ENCODE results near the gene LIN52. TPM values are rescaled to one million over a fixed set of nuclear protein-coding genes. Genes with fewer than 3 reads are reported as not detected.

LIN52 gene
- total RNA-seq, 3 donors from 2014 or later: 4.1 to 9.0 (median 7.4) TPM

DNA sequence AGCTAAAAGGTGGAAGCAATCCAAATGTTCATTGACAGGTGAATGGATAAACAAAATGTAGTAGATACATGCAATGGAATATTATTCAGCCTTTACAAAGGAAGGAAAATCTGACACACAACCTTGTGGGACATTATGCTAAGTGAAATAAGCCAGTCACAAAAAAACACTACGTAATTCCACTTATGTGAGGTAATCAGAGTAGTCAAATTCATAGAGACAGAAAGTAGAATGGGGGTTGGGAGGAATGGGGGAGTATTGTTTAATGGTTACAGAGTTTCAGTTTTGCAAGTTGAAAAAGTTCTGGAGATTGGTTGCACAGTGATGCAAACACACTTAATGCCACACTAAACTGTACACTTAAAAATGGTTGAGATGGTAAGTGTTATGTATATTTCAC is 62.8 kb downstream of the LIN52 start:
- Histone ChIP-seq H3K9me3 (no peaks in the 10 kb centered on the region), H3K4me1 (ENCODE audit: low read depth) (no peaks in the 10 kb centered on the region), H3K36me3 (ENCODE audit: low read depth) (no peaks in the 10 kb centered on the region), H3K4me3 (no peak overlapping the region)
- TF ChIP-seq, protein P1, sequence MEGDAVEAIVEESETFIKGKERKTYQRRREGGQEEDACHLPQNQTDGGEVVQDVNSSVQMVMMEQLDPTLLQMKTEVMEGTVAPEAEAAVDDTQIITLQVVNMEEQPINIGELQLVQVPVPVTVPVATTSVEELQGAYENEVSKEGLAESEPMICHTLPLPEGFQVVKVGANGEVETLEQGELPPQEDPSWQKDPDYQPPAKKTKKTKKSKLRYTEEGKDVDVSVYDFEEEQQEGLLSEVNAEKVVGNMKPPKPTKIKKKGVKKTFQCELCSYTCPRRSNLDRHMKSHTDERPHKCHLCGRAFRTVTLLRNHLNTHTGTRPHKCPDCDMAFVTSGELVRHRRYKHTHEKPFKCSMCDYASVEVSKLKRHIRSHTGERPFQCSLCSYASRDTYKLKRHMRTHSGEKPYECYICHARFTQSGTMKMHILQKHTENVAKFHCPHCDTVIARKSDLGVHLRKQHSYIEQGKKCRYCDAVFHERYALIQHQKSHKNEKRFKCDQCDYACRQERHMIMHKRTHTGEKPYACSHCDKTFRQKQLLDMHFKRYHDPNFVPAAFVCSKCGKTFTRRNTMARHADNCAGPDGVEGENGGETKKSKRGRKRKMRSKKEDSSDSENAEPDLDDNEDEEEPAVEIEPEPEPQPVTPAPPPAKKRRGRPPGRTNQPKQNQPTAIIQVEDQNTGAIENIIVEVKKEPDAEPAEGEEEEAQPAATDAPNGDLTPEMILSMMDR (IDR thresholded peaks at IDR 0.05): no peak
- no peak for ATAC-seq
- no peak for DNase-seq
- intact Hi-C loops (cut with DNase I, micrococcal nuclease): no loop called here

DNA sequence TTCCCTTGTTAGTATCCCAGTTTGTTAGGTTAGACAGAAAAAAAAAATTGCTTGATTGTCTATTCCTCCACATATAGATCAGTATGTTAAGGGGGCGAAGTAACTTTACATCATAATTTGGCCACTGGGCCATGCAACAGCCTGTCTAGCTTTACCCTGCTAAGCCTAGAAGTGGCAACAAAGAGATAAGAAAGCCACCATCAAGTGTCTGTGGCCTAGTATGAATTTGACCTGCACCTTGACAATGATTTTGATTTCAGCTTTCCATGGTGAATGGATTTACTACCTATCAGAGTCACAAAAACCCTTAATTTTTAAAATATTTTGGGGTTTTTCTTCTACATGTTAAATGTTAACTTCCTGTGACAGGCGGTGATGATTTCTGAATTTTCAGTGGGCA is 63.9 kb downstream of the LIN52 start:
- H3K4me1 ChIP-seq (ENCODE audit: low read depth): no peaks in the 10 kb centered on the region
- no peak for DNase-seq
- TF ChIP-seq, protein P1 (IDR thresholded peaks at IDR 0.05): no peak
- no peak overlapping the region for H3K4me3 ChIP-seq
- H3K9me3 ChIP-seq: no peaks in the 10 kb centered on the region
- no peaks in the 10 kb centered on the region for H3K36me3 ChIP-seq (ENCODE audit: low read depth)
- ATAC-seq: no peak
- intact Hi-C loops (cut with DNase I, micrococcal nuclease): no loop called here

DNA sequence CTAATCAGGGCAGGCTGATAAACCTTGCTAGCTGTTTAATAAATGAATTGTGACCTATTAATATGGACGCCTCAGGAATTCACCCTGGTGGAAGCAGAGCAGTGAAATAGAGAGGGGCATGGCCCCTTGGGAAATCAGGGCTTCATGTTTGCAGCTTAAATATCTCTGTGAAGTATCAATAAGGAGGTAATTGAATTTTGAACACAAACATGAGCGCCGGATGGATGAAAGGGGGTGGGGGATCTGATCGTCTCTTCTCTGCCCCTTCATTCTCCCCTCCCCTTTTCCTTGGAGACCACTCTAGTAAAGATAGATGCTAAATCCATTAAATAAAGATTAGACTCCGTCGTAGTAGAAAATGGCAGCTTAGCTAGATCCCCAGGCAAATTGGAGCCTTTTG is 70.5 kb downstream of the LIN52 start:
- DNase-seq: no peak
- no peaks in the 10 kb centered on the region for H3K9me3 ChIP-seq
- no peak overlapping the region for H3K4me3 ChIP-seq
- ATAC-seq: no peak
- intact Hi-C loops (cut with DNase I, micrococcal nuclease): no loop called here
- no peaks in the 10 kb centered on the region for H3K4me1 ChIP-seq (ENCODE audit: low read depth)
- H3K36me3 ChIP-seq (ENCODE audit: low read depth): no peaks in the 10 kb centered on the region
- TF ChIP-seq, protein P1 (IDR thresholded peaks at IDR 0.05): no peak

DNA sequence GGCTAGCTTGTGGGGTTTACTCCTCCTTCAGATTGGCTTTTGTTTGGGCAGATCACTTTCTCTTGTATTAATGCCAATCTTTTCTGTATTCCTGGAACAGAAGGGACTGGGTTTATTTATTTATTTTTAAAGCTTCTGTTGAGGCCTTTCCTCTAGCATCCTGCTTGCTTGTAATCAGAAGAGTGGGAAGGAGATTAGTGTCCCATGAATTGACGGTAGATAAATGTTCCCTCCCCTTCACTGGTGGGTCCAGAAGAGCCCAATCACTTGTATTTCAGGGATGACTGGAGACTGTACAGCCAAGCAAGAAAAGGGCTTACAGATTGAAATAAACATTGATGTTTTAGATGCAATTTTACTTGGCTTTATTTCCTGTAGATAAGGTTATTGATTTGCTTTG is 71.0 kb downstream of the LIN52 start:
- ATAC-seq (no peak), DNase-seq (no peak)
- H3K4me1 ChIP-seq (ENCODE audit: low read depth): no peaks in the 10 kb centered on the region
- no peaks in the 10 kb centered on the region for H3K9me3 ChIP-seq
- no peaks in the 10 kb centered on the region for H3K36me3 ChIP-seq (ENCODE audit: low read depth)
- no peak overlapping the region for H3K4me3 ChIP-seq
- TF ChIP-seq, protein P1 (IDR thresholded peaks at IDR 0.05): no peak
- intact Hi-C loops (cut with DNase I, micrococcal nuclease): no loop called here

DNA sequence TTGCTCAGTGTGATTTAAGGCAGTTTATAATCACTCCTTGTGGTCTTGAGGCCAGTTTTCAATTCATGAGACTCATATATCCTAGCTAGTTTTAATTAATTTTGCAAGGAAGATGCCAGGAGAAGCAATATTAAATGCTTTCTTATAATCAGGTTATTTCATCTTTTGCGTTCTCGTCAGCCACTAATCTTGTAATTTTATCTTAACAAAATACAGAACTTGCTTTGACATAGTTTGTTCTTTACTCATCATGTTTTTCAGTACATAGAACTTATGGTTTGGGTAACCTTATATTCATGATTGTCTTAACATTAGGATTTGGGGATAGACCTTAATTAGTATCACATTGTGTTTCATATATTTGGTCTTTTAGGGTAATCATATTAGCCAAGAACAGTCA is 76.0 kb downstream of the LIN52 start:
- no peak for DNase-seq
- no peaks in the 10 kb centered on the region for H3K9me3 ChIP-seq

More for the DNA sequence above, 76.0 kb downstream of the LIN52 start:
- no peak for ATAC-seq
- H3K36me3 ChIP-seq (ENCODE audit: low read depth): no peaks in the 10 kb centered on the region
- H3K4me3 ChIP-seq: no peak overlapping the region
- TF ChIP-seq, protein P1 (IDR thresholded peaks at IDR 0.05): no peak
- intact Hi-C loops (cut with DNase I, micrococcal nuclease): no loop called here
- no peaks in the 10 kb centered on the region for H3K4me1 ChIP-seq (ENCODE audit: low read depth)

All from mucosa of descending colon (tissue), 3 donors.